Activated CD8-positive, alpha-beta memory T cell treated with anti-CD3 and anti-CD28 coated beads for 24 hours (primary cell): Measurements from ENCODE around the gene ALKAL2.
A peak's percentile ranks its signal among the peaks of the same experiment; 100 is the strongest.
"Not testable (repeated sequence)": the region's sequence is repeated elsewhere in the genome, so short reads cannot be mapped to it uniquely, and the experiment has no call there.

Source experiments
- DNase-seq: peaks from one replicate; pipeline ENCODE4 v3.0.0-alpha.2; 2020

ALKAL2 gene, protein sequence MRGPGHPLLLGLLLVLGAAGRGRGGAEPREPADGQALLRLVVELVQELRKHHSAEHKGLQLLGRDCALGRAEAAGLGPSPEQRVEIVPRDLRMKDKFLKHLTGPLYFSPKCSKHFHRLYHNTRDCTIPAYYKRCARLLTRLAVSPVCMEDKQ

DNA sequence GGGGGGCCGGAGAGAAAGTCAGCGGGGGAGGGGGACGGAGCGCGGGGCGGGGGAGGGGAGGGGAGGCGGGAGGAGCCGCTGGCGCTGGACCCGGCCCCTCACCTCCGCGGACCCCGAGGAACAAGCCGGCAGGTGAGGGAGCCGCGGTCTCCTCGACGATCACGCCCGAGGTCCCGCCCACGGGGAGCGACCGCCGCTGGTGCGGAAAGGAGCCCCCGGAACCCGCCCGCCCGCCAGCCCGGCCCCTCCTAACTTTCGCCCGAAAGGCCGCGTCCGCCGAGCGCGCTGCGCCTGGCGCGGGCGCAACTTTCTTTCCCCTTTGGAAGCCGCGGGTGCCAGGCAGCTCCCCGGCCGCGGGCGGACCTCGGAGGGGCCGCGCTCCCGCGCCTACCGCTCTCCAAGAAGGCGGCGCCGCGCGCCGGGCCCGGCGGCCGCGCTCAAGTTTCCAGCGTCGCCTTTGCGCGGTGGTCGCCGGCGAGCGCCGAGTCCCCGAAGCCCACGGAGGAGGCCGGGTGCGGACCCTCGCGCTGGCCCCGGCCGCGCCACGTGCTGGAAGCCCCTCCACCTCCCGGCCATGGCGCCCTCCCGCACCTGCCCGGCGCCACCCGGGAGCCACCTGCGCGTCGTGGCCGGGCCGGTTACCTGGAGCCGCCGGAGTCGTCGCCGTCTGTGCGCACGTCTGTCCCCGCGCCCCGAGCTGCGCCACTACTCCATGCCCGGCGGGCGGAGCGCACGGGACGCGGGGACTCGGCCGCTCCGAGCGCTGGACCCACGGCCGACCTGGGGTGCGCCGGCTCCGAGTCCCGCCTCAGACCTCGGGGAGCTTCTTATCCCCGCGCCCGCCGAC, at the start of gene ALKAL2:
ALKAL2 (minus strand) TSS at position 181 of the 847 bp plus-strand sequence. CDS start 256 bp downstream, outside the sequence.
- peak; percentile 65 for DNase-seq

DNA sequence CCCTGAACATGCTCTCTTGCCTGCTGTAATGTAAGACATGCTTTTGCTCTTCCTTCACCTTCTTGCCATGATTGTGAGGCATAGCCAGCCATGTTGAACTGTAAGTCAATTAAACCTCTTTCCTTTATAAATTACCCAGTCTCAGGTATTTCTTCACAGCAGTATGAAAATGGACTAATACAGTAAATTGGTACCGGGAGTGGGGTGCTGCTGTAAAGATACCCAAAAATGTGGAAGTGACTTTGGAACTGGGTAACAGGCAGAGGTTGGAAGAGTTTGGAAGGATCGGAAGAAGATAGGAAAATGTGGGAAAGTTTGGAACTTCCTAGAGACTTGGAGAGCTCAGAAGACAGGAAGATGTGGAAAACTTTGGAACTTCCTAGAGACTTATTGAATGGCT, 49.1 kb upstream of the ALKAL2 start:
- DNase-seq: not testable (repeated sequence)

DNA sequence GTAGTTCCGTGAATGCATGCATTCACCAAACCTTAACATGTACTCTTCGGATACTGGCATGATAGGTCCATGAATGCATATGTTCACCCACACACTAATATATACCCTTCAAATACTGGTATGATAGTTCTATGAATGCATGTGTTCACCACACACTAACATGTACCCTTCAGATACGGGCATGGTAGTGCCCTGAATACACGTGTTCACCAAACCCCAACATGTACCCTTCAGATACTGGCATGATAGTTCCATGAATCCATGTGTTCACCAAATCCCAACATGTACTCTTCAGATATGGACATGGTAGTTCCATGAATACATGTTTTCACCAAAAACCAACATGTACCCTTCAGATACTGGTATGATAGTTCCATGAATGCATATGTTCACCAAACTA, 48.5 kb upstream of the ALKAL2 start:
- DNase-seq: no peak

DNA sequence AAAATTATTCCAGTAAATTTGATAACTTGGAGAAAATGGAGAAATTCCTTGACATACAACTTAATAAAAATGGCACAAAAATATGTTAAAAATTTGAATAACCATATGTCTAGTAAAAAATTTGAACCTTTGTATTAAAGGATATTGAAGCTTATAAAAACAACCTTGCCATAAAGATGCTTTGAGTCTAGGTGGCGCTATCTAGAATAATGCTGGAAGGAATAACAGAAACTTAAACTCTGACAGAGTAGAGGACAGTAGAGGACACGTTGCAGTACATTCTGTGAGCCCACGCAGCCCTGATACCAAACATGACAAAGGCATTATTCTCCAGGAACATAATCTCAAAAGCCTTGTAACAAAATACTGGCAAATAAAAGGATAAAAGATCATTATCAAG, 44.7 kb upstream of the ALKAL2 start:
- no peak for DNase-seq

DNA sequence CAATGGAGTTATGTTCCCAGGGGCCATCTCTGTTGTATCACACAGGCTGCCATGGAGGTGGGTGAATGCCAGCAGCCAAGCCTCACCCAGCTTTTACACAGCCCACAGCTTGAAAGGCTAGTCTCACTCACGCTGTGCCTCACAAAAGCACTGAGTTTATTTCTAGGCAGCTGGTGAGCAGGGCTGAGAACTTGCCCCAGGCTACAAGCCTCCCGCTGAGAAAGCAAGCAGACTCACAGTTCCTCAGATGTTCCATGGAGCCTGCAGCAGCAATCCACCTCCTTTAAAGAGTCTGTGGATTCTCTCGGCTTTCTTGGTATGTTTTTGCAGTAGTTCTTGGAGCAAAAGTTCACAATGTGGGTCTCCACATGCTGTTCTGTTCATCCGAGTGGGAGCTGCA, 40.9 kb upstream of the ALKAL2 start:
- no peak for DNase-seq

DNA sequence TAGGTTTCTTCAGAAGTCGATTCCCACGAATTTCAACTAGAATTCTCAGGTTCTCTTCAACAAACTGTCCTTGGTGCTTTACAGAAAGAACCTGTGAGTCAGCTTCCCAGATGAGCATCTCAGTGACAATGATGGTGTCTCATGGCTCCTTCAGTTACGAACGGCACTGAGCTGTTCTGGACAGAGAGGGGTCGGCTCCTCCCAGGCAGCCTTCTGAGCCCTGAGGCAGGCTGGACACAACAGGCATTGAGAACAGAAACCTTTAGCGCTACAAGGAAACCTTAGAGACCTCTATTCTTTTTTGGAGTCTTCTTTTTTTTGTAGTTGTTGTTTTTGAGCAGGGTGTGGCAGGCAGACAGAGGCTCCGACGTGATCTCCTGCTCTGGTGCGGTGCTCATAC, 35.1 kb upstream of the ALKAL2 start:
- no peak for DNase-seq

DNA sequence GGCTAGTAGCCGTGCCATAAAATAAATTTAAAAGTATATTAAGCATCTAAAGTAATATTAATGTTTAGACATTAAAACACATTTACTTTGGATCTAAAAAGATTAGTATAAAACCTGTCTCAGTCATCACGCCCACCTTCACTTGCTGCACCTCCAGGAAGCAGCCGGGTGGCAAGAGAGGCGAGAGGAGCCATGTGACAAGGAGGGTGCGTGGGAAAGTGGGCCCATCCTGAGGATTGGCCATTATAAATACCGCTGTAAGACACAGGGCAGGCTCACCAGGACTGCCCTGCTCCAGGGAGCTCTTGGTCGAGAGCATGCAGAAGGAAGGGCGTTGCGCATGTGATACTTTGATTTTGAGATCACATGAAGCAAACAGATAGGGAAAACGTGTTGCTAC, 34.4 kb upstream of the ALKAL2 start:
- no peak for DNase-seq

DNA sequence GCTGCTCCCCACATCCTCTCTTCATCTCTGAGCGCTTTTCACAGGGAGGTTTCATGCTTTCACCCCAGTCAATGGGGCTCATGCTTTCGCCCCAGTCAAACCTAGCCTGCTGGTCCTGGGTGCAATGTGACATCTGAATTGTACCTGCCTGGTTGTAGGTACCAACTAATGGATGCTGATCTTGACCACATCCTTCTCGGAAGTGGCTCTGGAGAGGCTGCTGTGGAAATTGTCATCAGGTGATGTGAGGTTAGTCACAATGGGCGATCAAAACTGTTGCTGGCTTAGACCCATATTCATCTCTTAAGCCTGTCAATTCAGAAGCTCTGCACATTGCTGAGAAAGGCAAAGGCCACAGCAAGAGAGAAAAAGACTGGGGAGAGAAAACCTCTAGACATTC, 32.7 kb upstream of the ALKAL2 start:
- no peak for DNase-seq

DNA sequence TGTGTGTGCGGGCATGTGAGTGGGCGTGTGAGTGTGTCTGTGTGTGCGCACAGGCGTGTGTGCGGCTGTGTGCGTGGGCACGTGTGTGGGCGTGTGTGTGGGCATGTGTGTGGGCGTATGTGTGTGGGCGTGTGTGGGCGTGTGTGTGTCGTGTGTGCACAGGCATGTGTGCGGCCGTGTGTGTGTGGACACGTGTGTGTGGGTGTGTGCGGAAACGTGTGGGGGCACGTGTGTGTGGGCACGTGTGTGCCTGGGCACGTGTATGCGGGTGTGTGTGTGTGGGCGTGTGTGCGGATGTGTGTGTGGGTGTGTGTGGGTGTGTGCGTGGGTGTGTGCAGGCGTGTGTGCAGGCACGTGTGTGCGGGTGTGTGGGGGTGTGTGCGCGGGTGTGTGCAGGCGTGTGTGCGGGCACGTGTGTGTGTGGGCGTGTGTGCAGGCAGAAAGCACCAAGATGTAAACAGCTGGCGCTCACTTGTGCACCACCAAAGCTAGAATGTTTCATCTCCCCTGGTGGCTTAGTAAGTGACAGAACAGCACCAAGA, 31.2 kb upstream of the ALKAL2 start:
- DNase-seq: no peak

DNA sequence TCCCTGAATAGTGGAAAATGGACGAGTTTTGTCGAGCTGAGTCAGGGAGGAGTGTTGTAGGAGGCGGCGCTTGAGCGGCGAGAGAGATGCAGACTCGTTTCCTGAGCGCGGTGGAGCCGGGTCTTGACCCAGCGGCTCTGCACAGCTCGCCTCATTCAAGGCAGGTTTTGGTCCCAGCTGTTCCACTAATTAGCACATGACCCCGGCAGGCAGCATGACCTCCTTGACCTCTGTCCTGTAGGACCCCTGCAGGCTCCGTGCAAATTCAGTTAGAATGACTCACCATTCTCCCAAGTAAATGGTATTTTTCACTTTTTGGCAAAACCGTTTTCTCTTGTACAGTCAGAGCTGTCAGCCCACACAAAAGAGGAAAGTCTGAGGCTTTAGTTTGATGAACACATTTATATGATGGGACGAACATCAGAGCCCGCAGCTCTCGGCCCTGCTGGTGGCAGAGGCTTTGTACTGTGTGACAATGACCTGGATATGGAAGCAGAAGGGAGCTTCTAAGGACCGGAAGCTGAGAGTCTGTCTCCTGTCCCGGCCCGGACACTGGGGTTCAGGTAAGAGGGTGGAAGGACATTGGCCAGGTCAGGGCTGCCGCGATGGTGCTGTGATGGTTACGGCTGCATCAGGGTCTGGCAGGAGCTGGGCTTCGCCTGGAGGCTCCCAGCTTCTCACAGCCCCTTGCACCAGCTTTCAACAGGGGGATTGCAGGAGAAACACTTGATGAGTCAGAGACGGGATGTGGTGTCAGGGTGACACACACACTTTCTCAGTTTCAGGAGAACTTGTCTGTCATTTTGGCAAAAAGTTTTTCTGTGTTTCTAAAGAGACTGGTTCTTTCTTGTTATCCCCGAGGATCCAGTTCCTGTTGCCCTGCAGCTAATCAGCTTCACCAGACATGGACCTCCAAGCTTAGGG, 29.9 kb upstream of the ALKAL2 start:
- DNase-seq: peak; percentile 73

DNA sequence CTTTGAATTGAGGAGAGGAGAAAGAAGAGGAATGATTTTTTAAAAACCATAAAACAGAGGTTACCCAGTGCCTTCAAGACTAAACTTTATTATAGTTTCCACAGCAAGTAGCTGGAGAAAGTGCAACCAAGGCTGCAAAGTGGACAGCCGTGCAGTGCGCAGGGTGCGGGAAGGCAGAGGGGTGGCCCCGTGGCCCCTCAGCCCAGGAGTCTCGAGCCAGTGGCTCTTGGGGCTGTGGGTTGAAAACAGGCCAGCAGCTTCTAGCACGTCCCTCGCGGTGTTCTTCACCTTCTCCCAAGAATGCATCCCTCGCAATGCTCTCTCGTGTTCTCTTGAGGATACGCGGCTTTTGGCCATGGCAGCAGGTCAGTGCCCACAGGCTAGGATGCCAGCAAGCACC, 28.5 kb upstream of the ALKAL2 start:
- no peak for DNase-seq

DNA sequence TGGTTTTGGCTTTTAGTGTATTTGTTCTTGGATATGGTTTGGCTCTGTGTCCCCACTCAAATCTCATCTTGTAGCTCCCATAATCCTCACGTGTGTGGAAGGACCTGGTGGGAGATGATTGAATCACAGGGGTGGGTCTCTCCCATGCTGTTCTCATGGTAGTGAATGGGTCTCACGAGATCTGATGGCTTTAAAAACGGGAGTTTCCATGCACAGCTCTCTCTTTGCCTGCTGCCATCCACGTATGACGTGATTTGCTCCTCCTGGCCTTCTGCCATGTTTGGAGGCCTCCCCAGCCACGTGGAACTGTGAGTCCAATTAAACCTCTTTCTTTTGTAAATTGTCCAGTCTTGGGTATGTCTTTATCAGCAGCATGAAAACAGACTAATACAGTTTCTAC, 28.0 kb upstream of the ALKAL2 start:
- DNase-seq: not testable (repeated sequence)

DNA sequence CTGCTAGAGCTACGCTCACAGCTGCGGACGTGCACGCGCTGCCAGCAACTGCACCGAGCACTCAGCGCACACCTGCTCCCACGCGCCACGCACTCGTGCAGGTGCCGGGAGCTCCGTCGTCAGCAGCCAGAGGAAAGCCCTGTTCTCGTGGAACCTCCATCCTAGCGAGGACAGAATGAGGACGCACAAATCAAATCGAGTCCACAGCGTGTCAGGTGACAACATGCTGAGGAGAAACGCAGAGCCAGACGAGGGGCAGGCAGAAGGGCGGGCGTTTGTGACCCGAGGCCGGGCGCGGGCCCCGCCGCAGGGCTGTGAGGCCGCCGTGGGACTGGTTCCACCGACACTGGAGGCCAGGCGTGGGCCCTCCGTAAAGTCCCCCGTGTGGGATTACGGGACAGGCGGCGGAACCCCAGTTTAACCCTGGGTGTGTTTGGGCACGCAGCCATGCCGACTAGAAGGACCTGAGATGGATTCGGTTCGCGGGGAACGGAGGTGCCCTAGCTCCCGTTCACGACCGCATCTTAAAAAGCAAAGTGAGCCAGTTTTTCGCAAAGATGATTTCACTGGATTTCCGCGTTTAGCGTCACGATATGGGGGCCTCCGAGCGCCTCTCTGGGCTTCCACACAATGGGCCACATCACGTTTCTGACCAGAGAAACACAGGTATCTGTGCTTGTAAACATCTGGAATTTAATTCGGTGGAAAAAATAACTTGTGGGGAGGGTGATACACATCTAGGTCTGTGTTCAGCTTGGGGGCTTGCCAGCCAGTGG, 26.9 kb upstream of the ALKAL2 start:
- DNase-seq: no peak

DNA sequence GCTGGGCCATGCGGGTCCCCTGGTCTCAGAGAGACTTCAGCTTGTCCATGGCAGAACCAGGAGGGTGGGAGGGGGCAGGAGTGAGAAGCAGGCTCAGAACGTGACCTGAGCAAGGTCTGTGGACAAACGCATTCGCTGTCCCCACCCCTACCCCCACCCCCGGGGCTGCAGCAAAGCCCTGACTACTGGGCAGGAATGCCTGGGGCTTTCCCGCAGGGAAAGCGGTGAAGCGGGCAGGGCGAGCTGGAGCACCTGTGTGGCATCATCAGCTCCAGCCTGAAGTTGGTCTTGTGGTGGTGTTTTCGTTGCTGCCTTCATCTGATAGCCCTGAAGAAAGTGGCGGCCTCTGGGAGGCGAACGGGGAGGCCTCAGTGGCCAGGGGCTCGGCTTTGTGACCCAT, 26.1 kb upstream of the ALKAL2 start:
- DNase-seq: no peak

DNA sequence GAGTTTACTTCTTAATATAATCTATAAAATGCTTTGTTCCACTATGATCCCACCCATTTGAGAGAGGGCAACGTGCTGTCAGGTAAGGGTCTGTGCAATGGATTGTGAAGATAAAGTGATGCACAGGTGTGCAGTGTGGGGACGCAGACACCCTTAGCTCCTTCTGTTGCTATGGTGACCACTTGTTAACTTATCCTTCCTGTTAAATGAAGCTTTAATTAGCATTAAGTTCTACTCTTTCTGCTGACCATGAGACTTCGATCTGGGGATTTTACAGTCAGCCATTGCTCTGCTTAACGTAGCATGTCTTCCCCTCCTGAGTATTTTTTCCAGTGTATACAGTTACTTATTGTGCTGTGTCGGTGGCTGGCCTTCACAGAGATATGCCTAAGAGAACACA, 23.1 kb upstream of the ALKAL2 start:
- DNase-seq: no peak

DNA sequence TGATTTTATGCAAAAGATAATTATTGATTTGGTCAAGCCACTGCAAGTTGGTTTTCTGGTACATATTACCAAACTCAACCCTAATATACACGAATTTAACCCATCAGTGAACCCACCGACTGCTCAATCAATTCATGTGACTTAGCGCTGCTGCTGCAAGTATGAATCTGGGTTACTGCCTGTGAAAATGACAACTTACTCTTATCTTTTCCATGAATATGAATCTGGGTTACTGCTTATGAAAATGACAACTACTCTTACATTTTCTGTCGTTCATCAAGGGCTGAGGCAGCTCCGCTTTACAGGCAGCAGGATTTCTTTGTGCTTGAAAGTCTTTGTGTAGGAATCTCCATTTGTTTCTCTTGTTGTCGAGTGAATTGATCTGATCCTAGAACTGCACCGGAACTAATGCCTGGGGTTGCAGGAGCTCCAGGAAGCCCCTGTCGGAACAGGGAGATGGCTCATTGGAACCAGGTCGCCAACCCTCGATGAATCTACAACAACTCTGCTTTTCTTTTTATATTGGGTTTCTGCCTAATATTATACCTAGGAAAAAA, 22.1 kb upstream of the ALKAL2 start:
- no peak for DNase-seq

DNA sequence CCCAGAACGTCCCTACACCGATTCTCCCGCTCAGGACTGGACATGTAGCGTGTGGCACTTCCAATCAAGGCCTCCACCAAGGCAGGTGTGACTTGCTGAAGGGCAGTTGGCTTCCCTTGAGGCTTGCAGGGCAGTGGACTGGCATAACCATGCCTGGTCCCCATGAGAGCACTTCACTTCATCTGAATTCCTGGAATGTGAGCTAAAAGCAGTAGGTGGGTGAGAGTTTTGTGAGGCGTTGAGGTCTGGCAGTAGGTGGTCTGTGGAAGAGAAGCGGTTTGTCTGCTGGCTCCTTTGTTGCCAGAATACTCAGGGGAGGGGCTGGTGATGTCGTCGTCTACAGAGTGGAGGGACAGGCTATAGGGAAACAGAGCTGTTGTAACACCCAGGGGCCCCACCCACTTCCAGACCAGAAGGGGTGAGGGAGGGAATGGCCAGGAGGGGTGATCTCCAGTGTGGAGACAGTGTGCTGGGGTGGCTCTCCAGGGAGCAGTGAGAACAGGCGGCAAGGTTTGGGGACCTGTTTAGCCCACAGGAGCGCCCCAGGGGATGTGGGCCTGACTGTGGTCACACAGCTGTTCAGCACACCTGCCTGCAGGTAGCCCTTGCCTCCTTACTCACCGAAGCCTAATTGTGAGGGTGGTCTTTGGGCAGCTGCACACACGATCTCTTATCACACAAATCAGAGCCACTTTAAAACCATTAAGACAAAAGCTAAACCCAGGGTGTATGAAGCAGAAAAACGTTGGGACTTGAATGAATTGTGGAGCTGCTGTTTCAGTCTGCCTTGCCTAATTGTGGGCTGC, 21.5 kb upstream of the ALKAL2 start:
- no peak for DNase-seq

DNA sequence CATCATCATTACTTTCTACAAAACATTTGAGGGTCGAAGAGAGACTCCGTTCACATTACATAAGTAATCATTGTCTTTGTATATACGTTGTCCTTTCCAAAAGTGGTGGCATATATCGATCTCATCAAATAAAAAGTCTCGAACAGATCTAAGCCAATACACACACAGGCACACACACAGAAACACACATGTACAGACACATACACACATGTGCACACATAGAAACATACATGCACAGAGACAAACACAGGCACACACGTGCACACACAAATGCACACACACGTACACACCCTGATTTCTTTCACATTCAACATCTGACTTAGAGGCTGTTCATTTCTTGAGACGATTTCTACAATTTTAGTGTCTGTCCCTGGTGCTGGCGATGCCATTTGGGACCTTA, 17.5 kb upstream of the ALKAL2 start:
- no peak for DNase-seq

DNA sequence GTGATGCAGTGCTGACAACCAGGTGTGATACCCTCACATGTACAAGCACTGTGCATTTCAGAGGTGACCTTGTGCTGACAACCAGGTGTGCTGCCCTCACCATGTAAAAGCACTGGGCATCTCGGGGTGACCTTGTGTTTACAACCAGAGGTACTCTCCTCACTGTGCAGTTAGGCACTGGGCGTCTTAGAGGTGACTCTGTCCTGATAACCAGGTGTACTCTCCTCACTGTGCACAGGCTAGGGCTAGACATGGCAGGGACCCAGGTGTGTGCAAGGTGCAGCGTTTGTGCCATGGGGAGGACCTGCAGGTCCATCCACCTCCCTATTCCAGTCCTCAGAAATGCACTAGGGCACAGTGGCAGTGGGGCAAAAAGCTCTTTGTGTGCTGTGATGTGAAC, 8.5 kb upstream of the ALKAL2 start:
- DNase-seq: no peak

DNA sequence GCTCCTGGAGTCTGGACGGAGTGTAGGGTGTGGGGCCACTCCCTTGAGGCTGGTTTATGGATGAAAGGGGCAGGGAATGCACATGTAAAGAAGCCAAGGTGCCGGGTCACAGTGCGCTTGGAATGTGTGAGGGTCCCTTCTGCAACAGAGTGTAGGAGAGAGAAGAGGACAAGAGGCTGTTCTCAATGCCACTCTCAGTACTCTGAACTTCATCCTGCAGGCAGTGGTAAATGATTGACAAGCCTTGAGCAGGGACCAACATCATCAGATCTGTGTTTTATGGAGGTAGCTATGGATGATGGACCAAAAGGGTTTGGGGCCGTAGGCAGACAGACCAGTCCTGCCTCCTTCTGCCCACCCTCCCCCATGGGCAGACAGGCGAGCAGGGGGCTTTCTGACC, 7.2 kb upstream of the ALKAL2 start:
- DNase-seq: no peak

DNA sequence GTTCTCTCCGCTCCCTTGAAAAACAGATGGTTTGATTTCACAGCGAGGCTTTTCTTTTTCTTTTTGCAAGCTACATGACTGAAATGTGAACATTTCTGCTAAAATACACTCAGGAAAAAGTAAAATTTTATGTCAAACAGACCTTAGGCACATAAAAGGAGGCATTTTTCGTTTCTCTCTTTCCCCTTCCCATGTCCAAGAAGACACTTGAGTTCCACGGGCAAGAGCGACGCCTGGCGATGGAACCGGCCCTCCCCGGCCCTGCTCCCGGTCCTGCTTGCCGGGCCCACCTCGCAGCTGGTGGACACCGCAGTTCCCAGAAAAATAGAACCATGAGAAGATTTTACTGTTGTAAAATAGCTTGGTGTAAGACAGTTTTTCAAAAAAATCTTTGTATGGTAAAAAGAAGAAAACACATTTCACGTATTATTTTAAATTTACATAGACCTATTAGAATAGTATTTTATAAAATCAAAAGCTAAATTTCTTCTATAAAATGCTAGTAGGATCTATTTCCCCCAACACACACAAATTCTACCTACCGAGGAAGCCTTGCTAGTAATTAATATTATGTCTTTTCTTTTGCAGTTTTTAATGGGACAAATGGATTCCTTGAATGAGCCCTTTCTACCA, 2.3 kb upstream of the ALKAL2 start:
- peak; percentile 71 for DNase-seq
